Measurements from ENCODE around the gene ARHGEF12. TPM values are rescaled to one million over a fixed set of nuclear protein-coding genes. Genes with fewer than 3 reads are reported as not detected.

Gene ARHGEF12
- total and polyA plus RNA-seq, 8 donors, result 13.8 to 74.7 (median 38.4) TPM

GRCh38 chr11:120334894-120335462, 1.2 kb upstream of the ARHGEF12 start:
- Histone ChIP-seq H3K4me1 (peaks cover 17 to 31% (median 23%) of the 10 kb centered on the region in 3 donors), H3K27me3 (no peaks in the 10 kb centered on the region), H3K27ac (peak overlapping the region; percentile 66 to 95 (median 89)), H3K4me3 (peak overlapping the region in 2 of 4 donors; percentile 82 to 90), H3K36me3 (no peaks in the 10 kb centered on the region), H3K9me3 (no peaks in the 10 kb centered on the region)
- ATAC-seq, result peak; percentile 30 to 54 (median 40)
- intact Hi-C loops (cut with DNase I), result no loop called here
- peak; percentile 26 to 59 (median 50) for TF ChIP-seq CTCF (IDR thresholded peaks at IDR 0.05)
- DNase-seq, result peak in 3 of 6 donors; percentile 61 to 73 (median 62)
- peak; percentile 84 for FAIRE-seq
- WGBS, 2 donors, result 0% methylated on average over 8 of the region's 8 CpGs

GRCh38 chr11:120335556-120335907, 681 bp upstream of the ARHGEF12 start:
- H3K4me1 ChIP-seq, result peaks cover 23 to 33% (median 26%) of the 10 kb centered on the region in 3 donors
- intact Hi-C loops (cut with DNase I), result no loop called here
- no peaks in the 10 kb centered on the region for H3K27me3 ChIP-seq
- H3K9me3 ChIP-seq, result no peaks in the 10 kb centered on the region
- ATAC-seq (peak; percentile 39 to 59 (median 50)), DNase-seq (peak in 3 of 6 donors; percentile 49 to 83 (median 78)), FAIRE-seq (no peak)
- TF ChIP-seq CTCF (IDR thresholded peaks at IDR 0.05), result no peak
- peak overlapping the region; percentile 66 to 95 (median 89) for H3K27ac ChIP-seq
- peak overlapping the region; percentile 49 to 90 (median 78) for H3K4me3 ChIP-seq
- no peaks in the 10 kb centered on the region for H3K36me3 ChIP-seq
- WGBS, 2 donors, result 0 to 1% methylated on average over 19 of the region's 19 CpGs

GRCh38 chr11:120336641-120337354, 585 bp downstream of the ARHGEF12 start:
- Histone ChIP-seq H3K4me3 (peak overlapping the region; percentile 74 to 92 (median 86)), H3K27me3 (no peaks in the 10 kb centered on the region), H3K36me3 (no peaks in the 10 kb centered on the region), H3K9me3 (no peaks in the 10 kb centered on the region), H3K27ac (peak overlapping the region; percentile 66 to 95 (median 93)), H3K4me1 (peaks cover 21 to 31% (median 21%) of the 10 kb centered on the region in 3 donors)
- peak; percentile 24 to 47 (median 36) for ATAC-seq
- 0% methylated on average over 39 to 56 of the region's 56 CpGs for WGBS, 2 donors
- FAIRE-seq, result no peak
- peak; percentile 43 to 85 (median 60) for DNase-seq
- TF ChIP-seq CTCF (IDR thresholded peaks at IDR 0.05), result no peak
- intact Hi-C loops (cut with DNase I), result no loop called here

- H3K36me3 ChIP-seq, result no peaks in the 10 kb centered on the region
- no peaks in the 10 kb centered on the region for H3K27me3 ChIP-seq
- peak overlapping the region; percentile 66 to 95 (median 93) for H3K27ac ChIP-seq
- ATAC-seq (peak in 3 of 4 donors; percentile 3 to 18 (median 10)), DNase-seq (peak in 1 of 6 donors; percentile 27), FAIRE-seq (no peak)
- peak overlapping the region; percentile 74 to 92 (median 86) for H3K4me3 ChIP-seq
- no peaks in the 10 kb centered on the region for H3K9me3 ChIP-seq
- TF ChIP-seq CTCF (IDR thresholded peaks at IDR 0.05), result no peak
- peaks cover 22 to 28% (median 24%) of the 10 kb centered on the region in 3 donors for H3K4me1 ChIP-seq
- WGBS, 2 donors, result 2% methylated on average over 18 of the region's 18 CpGs
- intact Hi-C loops (cut with DNase I), result no loop called here
Observed at GRCh38 chr11:120337355-120338106, 1.3 kb downstream of the ARHGEF12 start.

All from pancreas (tissue), 10 donors.